Loucy (cell line): Measurements from ENCODE around the gene XRCC3.

Source experiments
- H2AFZ ChIP-seq: fragments of 200-600 bp; sonication (generic); 2 replicates; pipeline ENCODE4 v1.6.0; 2016; ENCODE audit warnings: antibody characterized with exemption, mild to moderate bottlenecking, low read length, moderate library complexity
- H3F3A ChIP-seq: fragments of 200-600 bp; 2 replicates; pipeline ENCODE4 v1.6.0; 2016; ENCODE audit warnings: antibody characterized with exemption, low read depth, mild to moderate bottlenecking
- H3K27me3 ChIP-seq: fragments of 200-600 bp; sonication (generic); 2 replicates; pipeline ENCODE4 v1.6.1; 2014; ENCODE audit warnings: low read length, mild to moderate bottlenecking; ENCODE audit not compliant: insufficient read depth, poor library complexity, severe bottlenecking
- H3K36me3 ChIP-seq: fragments of 200-600 bp; sonication (generic); 2 replicates; pipeline ENCODE4 v1.6.1; 2016; ENCODE audit warnings: low read length; ENCODE audit not compliant: insufficient read depth
- H3K4me1 ChIP-seq: fragments of 200-600 bp; sonication (generic); 2 replicates; pipeline ENCODE4 v1.5.1; 2014; ENCODE audit warnings: low read length, mild to moderate bottlenecking; ENCODE audit not compliant: insufficient read depth, poor library complexity, severe bottlenecking
- H3K4me2 ChIP-seq: fragments of 200-600 bp; sonication (generic); 2 replicates; pipeline ENCODE4 v1.6.0; 2014; ENCODE audit warnings: antibody characterized with exemption, low read length, low read depth, mild to moderate bottlenecking; ENCODE audit not compliant: poor library complexity, severe bottlenecking
- H3K4me3 ChIP-seq: fragments of 200-600 bp; sonication (generic); 2 replicates; pipeline ENCODE4 v1.5.1; 2014; ENCODE audit warnings: low read length, mild to moderate bottlenecking, mixed read lengths; ENCODE audit not compliant: poor library complexity, severe bottlenecking
- H3K79me2 ChIP-seq: fragments of 200-600 bp; sonication (generic); 2 replicates; pipeline ENCODE4 v1.6.1; 2014; ENCODE audit warnings: low read length; ENCODE audit not compliant: insufficient read depth
- H3K9ac ChIP-seq: fragments of 200-600 bp; sonication (generic); 2 replicates; pipeline ENCODE4 v1.6.0; 2014; ENCODE audit warnings: mild to moderate bottlenecking, low read depth, low read length, moderate library complexity; ENCODE audit not compliant: poor library complexity, severe bottlenecking
- H3K9me2 ChIP-seq: fragments of 200-600 bp; sonication (generic); replicated peaks from 2 replicates; pipeline ENCODE4 v1.6.1; 2016; ENCODE audit warnings: low read depth, low read length, mixed read lengths
- H3K9me3 ChIP-seq: fragments of 200-600 bp; sonication (generic); 2 replicates; pipeline ENCODE4 v1.6.1; 2014; ENCODE audit warnings: mild to moderate bottlenecking, antibody characterized with exemption, low read length, low read depth; ENCODE audit not compliant: insufficient read depth
- H4K20me1 ChIP-seq: fragments of 200-600 bp; sonication (generic); 2 replicates; pipeline ENCODE4 v1.6.0; 2014; ENCODE audit warnings: antibody characterized with exemption, low read length, mild to moderate bottlenecking; ENCODE audit not compliant: insufficient read depth, poor library complexity, severe bottlenecking
- CTCF ChIP-seq: fragments of 200-600 bp; sonication (generic); conservative IDR thresholded peaks from 2 replicates; pipeline ENCODE4 v1.5.1; 2014; ENCODE audit warnings: mild to moderate bottlenecking, antibody characterized with exemption, low read length
- EZH2phosphoT487 ChIP-seq: fragments of 200-600 bp; IDR thresholded peaks from 2 replicates; pipeline ENCODE4 v1.6.1; 2018; ENCODE audit warnings: antibody characterized with exemption, mild to moderate bottlenecking, moderate library complexity, borderline replicate concordance

Gene XRCC3

GRCh38 chr14:103712633-103713247 is 2.5 kb downstream of the XRCC3 start:
- H3F3A ChIP-seq = no peaks in the 10 kb centered on the region
- peaks cover 11% of the 10 kb centered on the region; the same call in 1 of the 2 replicates for H3K36me3 ChIP-seq
- H3K27me3 ChIP-seq = no peaks in the 10 kb centered on the region
- peaks cover 12% of the 10 kb centered on the region for H3K4me1 ChIP-seq
- peaks cover 9% of the 10 kb centered on the region for H4K20me1 ChIP-seq
- H2AFZ ChIP-seq = no peak overlapping the region
- TF ChIP-seq CTCF (no peak), EZH2phosphoT487 (no peak)
- no peaks in the 10 kb centered on the region for H3K9me3 ChIP-seq
- peak overlapping the region; percentile 78 for H3K9ac ChIP-seq
- no peaks in the 10 kb centered on the region for H3K9me2 ChIP-seq
- peak overlapping the region; percentile 94 for H3K4me2 ChIP-seq
- H3K4me3 ChIP-seq = no peak overlapping the region
- H3K79me2 ChIP-seq = peaks cover 35% of the 10 kb centered on the region

GRCh38 chr14:103711516-103712431 is 3.5 kb downstream of the XRCC3 start:
- H2AFZ ChIP-seq = no peak overlapping the region
- no peaks in the 10 kb centered on the region for H3F3A ChIP-seq
- H3K4me1 ChIP-seq = peaks cover 12% of the 10 kb centered on the region
- peaks cover 31% of the 10 kb centered on the region for H3K79me2 ChIP-seq
- H3K36me3 ChIP-seq = peaks cover 20% of the 10 kb centered on the region; the same call in 1 of the 2 replicates
- H3K4me2 ChIP-seq = peak overlapping the region; percentile 15
- TF ChIP-seq EZH2phosphoT487 (no peak), CTCF (no peak)
- no peak overlapping the region for H3K9ac ChIP-seq
- H3K9me3 ChIP-seq = no peaks in the 10 kb centered on the region
- no peaks in the 10 kb centered on the region for H3K9me2 ChIP-seq
- H3K4me3 ChIP-seq = no peak overlapping the region
- H4K20me1 ChIP-seq = peaks cover 9% of the 10 kb centered on the region
- H3K27me3 ChIP-seq = no peaks in the 10 kb centered on the region

- H3K79me2 ChIP-seq = peaks cover 23% of the 10 kb centered on the region
- TF ChIP-seq EZH2phosphoT487 (no peak), CTCF (no peak)
- H3F3A ChIP-seq = no peaks in the 10 kb centered on the region
- peaks cover 12% of the 10 kb centered on the region for H3K4me1 ChIP-seq
- H3K9ac ChIP-seq = no peak overlapping the region
- H3K4me3 ChIP-seq = no peak overlapping the region
- H3K9me2 ChIP-seq = no peaks in the 10 kb centered on the region
- no peaks in the 10 kb centered on the region for H3K27me3 ChIP-seq
- no peak overlapping the region for H2AFZ ChIP-seq
- peaks cover 4% of the 10 kb centered on the region for H4K20me1 ChIP-seq
- H3K36me3 ChIP-seq = peaks cover 29% of the 10 kb centered on the region; the same call in 1 of the 2 replicates
- no peaks in the 10 kb centered on the region for H3K9me3 ChIP-seq
- peak overlapping the region; percentile 32 for H3K4me2 ChIP-seq
Observed at GRCh38 chr14:103710771-103711377, 4.4 kb downstream of the XRCC3 start.
